Thoracic aorta (tissue), 2 donors: ENCODE measurements around the gene SNPH. TPM values are rescaled to one million over a fixed set of nuclear protein-coding genes. Genes with fewer than 3 reads are reported as not detected.
"Not testable (repeated sequence)": the region's sequence is repeated elsewhere in the genome, so short reads cannot be mapped to it uniquely, and the experiment has no call there.

Experiments
- ATAC-seq: fragments of 150-250 bp; one replicate; pipeline ENCODE4 v1.8.0; 2017; ENCODE audit warnings: low read depth; ENCODE audit not compliant: insufficient number of reproducible peaks, low FRiP score
- DNase-seq: peaks from one replicate; pipeline ENCODE4 v3.0.0-alpha.2; 2020; ENCODE audit warnings: low spot score
- H3K27ac ChIP-seq, 2 donors: fragments of 200-600 bp; sonication (generic); 1 replicate in 1 of 2; 2 replicates in 1 of 2; pipeline ENCODE4 v1.5.1; 2016; ENCODE audit warnings: mild to moderate bottlenecking in 2 of 2, moderate library complexity in 2 of 2
- H3K27me3 ChIP-seq: fragments of 200-600 bp; sonication (generic); replicated peaks from 2 replicates; pipeline ENCODE4 v1.6.0; 2016; ENCODE audit warnings: mild to moderate bottlenecking; ENCODE audit not compliant: insufficient read depth
- H3K36me3 ChIP-seq: fragments of 200-600 bp; sonication (generic); one replicate; pipeline ENCODE4 v1.5.1; 2016
- H3K4me1 ChIP-seq, 2 donors: fragments of 200-600 bp; sonication (generic); 1 replicate in 1 of 2; 2 replicates in 1 of 2; pipeline versions ENCODE4 v1.5.1 to v1.6.0; 2016; ENCODE audit warnings: low read depth in 2 of 2, mild to moderate bottlenecking in 1 of 2; ENCODE audit not compliant: control insufficient read depth in 1 of 2
- H3K4me3 ChIP-seq: fragments of 200-600 bp; sonication (generic); 2 replicates; pipeline ENCODE4 v1.5.1; 2016; ENCODE audit warnings: mild to moderate bottlenecking
- H3K9me3 ChIP-seq: fragments of 200-600 bp; sonication (generic); 2 replicates; pipeline ENCODE4 v1.5.1; 2016
- total RNA-seq, 2 donors: library from RNA; depleted of rRNA; stranded (reverse); fragments of >200 nt; gene quantifications; one replicate each; pipeline versions ENCODE4 v1.1.0 to v1.2.3, GENCODE V29; 2016
- TF ChIP-seq, protein P1 (sequence below): fragments of 200-600 bp; sonication (generic); IDR thresholded peaks from one replicate; pipeline ENCODE4 v1.5.1; 2019; ENCODE audit warnings: antibody characterized with exemption

SNPH gene
- total RNA-seq, 2 donors from 2014 or later, result 13.4 to 14.6 TPM

DNA sequence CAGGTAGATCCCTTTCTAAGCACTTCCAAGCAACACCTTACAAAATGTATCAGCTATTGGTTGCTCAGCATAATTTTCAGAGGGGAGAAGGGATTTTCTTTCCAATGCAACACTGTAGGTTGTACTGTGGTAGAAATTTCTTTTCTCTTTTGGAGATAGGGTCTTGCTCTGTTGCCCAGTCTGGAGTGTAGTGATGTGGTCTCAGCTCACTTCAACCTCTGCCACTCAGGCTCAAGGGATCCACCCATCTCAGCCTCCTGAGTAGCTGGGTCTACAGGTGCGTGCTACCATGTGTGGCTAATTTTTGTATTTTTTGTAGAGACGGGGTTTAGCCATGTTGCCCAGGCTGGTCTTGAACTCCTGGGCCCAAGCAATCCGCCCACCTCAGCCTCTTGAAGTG is 24.0 kb upstream of the SNPH start:
- H3K4me3 ChIP-seq, result no peak overlapping the region
- no peaks in the 10 kb centered on the region for H3K9me3 ChIP-seq
- no peaks in the 10 kb centered on the region for H3K36me3 ChIP-seq
- no peak for ATAC-seq
- no peaks in the 10 kb centered on the region for H3K4me1 ChIP-seq
- no peak overlapping the region for H3K27ac ChIP-seq
- no peak for DNase-seq
- TF ChIP-seq, protein P1, sequence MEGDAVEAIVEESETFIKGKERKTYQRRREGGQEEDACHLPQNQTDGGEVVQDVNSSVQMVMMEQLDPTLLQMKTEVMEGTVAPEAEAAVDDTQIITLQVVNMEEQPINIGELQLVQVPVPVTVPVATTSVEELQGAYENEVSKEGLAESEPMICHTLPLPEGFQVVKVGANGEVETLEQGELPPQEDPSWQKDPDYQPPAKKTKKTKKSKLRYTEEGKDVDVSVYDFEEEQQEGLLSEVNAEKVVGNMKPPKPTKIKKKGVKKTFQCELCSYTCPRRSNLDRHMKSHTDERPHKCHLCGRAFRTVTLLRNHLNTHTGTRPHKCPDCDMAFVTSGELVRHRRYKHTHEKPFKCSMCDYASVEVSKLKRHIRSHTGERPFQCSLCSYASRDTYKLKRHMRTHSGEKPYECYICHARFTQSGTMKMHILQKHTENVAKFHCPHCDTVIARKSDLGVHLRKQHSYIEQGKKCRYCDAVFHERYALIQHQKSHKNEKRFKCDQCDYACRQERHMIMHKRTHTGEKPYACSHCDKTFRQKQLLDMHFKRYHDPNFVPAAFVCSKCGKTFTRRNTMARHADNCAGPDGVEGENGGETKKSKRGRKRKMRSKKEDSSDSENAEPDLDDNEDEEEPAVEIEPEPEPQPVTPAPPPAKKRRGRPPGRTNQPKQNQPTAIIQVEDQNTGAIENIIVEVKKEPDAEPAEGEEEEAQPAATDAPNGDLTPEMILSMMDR, result no peak
- no peaks in the 10 kb centered on the region for H3K27me3 ChIP-seq

DNA sequence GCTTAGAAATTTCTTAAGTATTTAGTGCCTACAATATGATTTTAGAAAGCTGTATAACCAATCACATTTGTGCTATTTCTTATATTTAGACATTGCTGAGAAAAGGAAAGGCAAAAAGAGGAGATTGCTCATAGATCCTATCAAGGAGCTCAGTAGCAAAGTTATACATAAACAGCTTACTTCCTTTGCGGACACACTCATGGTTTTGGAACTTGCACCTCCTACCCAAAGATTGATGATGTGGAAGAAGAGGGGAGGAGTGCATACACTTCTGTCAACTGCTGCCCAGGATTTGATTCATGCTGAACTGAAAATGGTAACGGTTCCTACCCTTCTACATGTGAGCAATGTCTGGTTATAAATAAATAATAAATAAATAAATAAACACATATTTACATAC is 23.6 kb upstream of the SNPH start:
- H3K4me3 ChIP-seq, result no peak overlapping the region
- H3K36me3 ChIP-seq, result no peaks in the 10 kb centered on the region
- H3K9me3 ChIP-seq, result no peaks in the 10 kb centered on the region
- TF ChIP-seq, protein P1, result no peak
- no peaks in the 10 kb centered on the region for H3K27me3 ChIP-seq
- DNase-seq (no peak), ATAC-seq (no peak)
- no peak overlapping the region for H3K27ac ChIP-seq
- H3K4me1 ChIP-seq, result no peaks in the 10 kb centered on the region

DNA sequence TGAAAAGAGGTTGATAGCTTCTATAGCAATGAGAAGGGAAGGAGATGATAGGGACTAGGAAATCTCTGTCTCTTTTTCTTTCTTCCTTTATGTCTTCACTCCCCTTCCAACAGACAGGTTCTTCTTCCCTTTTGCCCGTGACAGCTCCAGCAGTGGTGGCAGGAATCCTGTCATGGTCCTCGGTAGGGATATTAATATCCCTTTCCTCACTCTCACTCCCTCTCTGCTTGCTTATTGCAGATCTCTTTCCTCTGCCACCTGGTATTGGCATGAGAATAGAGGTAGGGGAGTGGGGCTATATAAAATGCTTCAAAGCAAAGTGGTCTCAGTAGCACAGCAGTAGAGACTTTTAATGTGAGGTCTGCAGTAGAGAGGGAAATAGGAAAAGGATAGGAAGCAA is 20.5 kb upstream of the SNPH start:
- Histone ChIP-seq H3K9me3 (no peaks in the 10 kb centered on the region), H3K27me3 (no peaks in the 10 kb centered on the region), H3K27ac (no peak overlapping the region), H3K36me3 (no peaks in the 10 kb centered on the region), H3K4me1 (no peaks in the 10 kb centered on the region), H3K4me3 (no peak overlapping the region)
- no peak for ATAC-seq
- TF ChIP-seq, protein P1, result no peak
- no peak for DNase-seq

DNA sequence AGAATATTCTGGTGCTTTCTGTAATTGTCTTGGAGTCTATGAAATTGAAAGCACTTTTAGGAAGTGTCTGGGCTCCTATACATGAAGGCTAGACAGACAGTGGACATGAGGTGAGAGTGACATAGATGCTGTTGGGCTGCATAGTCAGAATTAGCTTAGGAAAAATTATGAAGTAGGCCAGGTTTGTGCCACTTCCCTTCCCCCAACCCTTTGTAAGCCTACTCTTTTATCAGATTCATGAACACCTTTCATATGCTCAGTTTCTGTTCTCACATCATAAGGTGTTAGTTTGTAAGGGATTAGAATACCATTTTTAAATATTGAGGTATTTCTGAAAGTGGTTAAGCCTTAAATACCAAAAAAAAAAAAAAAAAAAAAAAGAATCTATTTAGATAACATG is 18.4 kb upstream of the SNPH start:
- DNase-seq (no peak), ATAC-seq (no peak)
- H3K27me3 ChIP-seq, result no peaks in the 10 kb centered on the region
- no peaks in the 10 kb centered on the region for H3K36me3 ChIP-seq
- H3K9me3 ChIP-seq, result no peaks in the 10 kb centered on the region
- no peaks in the 10 kb centered on the region for H3K4me1 ChIP-seq
- TF ChIP-seq, protein P1, result no peak
- no peak overlapping the region for H3K27ac ChIP-seq
- H3K4me3 ChIP-seq, result no peak overlapping the region

DNA sequence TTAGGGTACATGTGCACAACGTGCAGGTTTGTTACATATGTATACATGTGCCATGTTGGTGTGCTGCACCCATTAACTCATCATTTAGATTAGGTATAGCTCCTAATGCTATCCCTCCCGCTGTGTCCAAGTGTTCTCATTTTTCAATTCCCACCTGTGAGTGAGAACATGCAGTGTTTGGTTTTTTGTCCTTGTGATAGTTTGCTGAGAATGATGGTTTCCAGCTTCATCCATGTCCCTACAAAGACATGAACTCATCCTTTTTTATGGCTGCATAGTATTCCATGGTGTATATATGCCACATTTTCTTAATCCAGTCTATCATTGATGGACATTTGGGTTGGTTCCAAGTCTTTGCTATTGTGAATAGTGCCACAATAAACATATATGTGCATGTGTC is 15.8 kb upstream of the SNPH start:
- H3K27ac ChIP-seq, result not testable (repeated sequence)

DNA sequence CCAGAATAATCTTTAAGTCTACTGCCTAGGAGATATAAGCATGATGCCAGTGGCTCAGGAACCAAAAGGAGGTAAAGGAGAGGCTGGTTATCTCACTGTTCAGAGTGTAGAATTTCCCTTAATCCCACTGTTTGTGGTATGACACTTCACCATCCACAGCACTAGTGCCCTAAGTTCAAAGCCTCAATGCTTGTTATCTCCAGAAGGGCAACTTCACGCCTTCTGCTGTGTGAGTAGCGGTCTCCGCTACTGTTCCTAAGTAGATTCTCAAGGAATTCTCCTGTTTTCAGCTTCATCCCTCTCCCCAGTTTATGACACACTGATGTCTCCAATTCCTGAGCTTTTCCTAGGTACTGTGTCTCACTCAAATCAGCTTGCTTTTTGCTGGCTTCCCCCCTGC is 13.7 kb upstream of the SNPH start:
- no peak overlapping the region for H3K27ac ChIP-seq
- ATAC-seq, result no peak
- H3K4me1 ChIP-seq, result no peaks in the 10 kb centered on the region
- no peaks in the 10 kb centered on the region for H3K27me3 ChIP-seq
- no peaks in the 10 kb centered on the region for H3K9me3 ChIP-seq
- TF ChIP-seq, protein P1, result no peak
- DNase-seq, result no peak
- H3K36me3 ChIP-seq, result no peaks in the 10 kb centered on the region
- H3K4me3 ChIP-seq, result no peak overlapping the region

More for the DNA sequence above, 15.8 kb upstream of the SNPH start:
- not testable (repeated sequence) for H3K4me3 ChIP-seq, DNase-seq, H3K4me1 ChIP-seq, H3K36me3 ChIP-seq, ATAC-seq, H3K9me3 ChIP-seq, H3K27me3 ChIP-seq
